Fibroblast of lung (primary cell): ENCODE measurements around the gene SULT4A1. TPM values are rescaled to one million over a fixed set of nuclear protein-coding genes. Genes with fewer than 3 reads are reported as not detected.

Experiments used
- DNase-seq, 2 donors: peaks; one replicate each; pipeline versions ENCODE4 v3.0.0 to v3.0.0-alpha.2; 2010; ENCODE audit warnings: low read depth in 2 of 2
- H2AFZ ChIP-seq: 2 replicates; pipeline ENCODE4 v1.5.1; 2012; ENCODE audit warnings: low read length, control low read depth, inconsistent platforms
- H3K27ac ChIP-seq: 2 replicates; pipeline ENCODE4 v1.5.1; 2011; ENCODE audit warnings: low read length, control low read depth; ENCODE audit not compliant: insufficient read depth
- H3K27me3 ChIP-seq: 2 replicates; pipeline ENCODE4 v1.5.1; 2011; ENCODE audit warnings: mild to moderate bottlenecking, low read length; ENCODE audit not compliant: control insufficient read depth, insufficient read depth
- H3K36me3 ChIP-seq: 2 replicates; pipeline ENCODE4 v1.5.1; 2011; ENCODE audit warnings: low read length; ENCODE audit not compliant: control insufficient read depth, insufficient read depth
- H3K4me1 ChIP-seq: 2 replicates; pipeline ENCODE4 v1.5.1; 2011; ENCODE audit warnings: low read length; ENCODE audit not compliant: control insufficient read depth, insufficient read depth; ENCODE audit errors: extremely low read depth
- H3K4me2 ChIP-seq: 2 replicates; pipeline ENCODE4 v1.5.1; 2011; ENCODE audit warnings: low read length, control low read depth; ENCODE audit not compliant: insufficient read depth; ENCODE audit errors: extremely low read depth
- H3K4me3 ChIP-seq, 4 experiments: fragments of 200-600 bp in 1 of 4; sonication (generic) in 1 of 4; replicated peaks in 1 of 4; 2 replicates each; pipeline ENCODE4 v1.5.1; 2011 to 2016; ENCODE audit warnings: low read length in 4 of 4, low read depth in 3 of 4, mild to moderate bottlenecking in 3 of 4, control low read depth in 2 of 4, inconsistent platforms in 1 of 4, mixed read lengths in 1 of 4; ENCODE audit not compliant: insufficient read depth in 1 of 4; ENCODE audit errors: control extremely low read depth in 1 of 4
- H3K79me2 ChIP-seq: 2 replicates; pipeline ENCODE4 v1.5.1; 2012; ENCODE audit warnings: mild to moderate bottlenecking, low read length, inconsistent platforms; ENCODE audit not compliant: control insufficient read depth, insufficient read depth
- H3K9ac ChIP-seq: 2 replicates; pipeline ENCODE4 v1.5.1; 2011; ENCODE audit warnings: mild to moderate bottlenecking, low read length, control low read depth; ENCODE audit not compliant: insufficient read depth
- H3K9me3 ChIP-seq: 2 replicates; pipeline ENCODE4 v1.5.1; 2012; ENCODE audit warnings: low read depth, low read length; ENCODE audit not compliant: control insufficient read depth, insufficient read depth
- H4K20me1 ChIP-seq: 2 replicates; pipeline ENCODE4 v1.5.1; 2011; ENCODE audit warnings: low read length; ENCODE audit not compliant: control insufficient read depth, insufficient read depth; ENCODE audit errors: extremely low read depth
- CTCF ChIP-seq, 2 donors: IDR thresholded peaks in 1 of 2; conservative IDR thresholded peaks in 1 of 2; 1 replicate in 1 of 2; 2 replicates in 1 of 2; pipeline ENCODE4 v1.5.1; 2011 to 2012; ENCODE audit warnings: low read length in 2 of 2, control low read depth in 1 of 2, inconsistent platforms in 1 of 2, low read depth in 1 of 2, mild to moderate bottlenecking in 1 of 2
- EZH2 ChIP-seq: IDR thresholded peaks from 2 replicates; pipeline ENCODE4 v1.5.1; 2012; ENCODE audit warnings: low read length, control low read depth, mild to moderate bottlenecking; ENCODE audit errors: missing control alignments
- polyA minus RNA-seq: library from RNA; depleted of rRNA, polyadenylated mRNA; stranded (reverse); fragments of >200 nt; gene quantifications from 2 replicates; pipeline ENCODE4 v1.2.3, GENCODE V29; 2011; ENCODE audit warnings: low replicate concordance
- polyA plus RNA-seq, 2 donors: library from polyadenylated mRNA; depleted of rRNA in 1 of 2; stranded (reverse) in 1 of 2; unstranded in 1 of 2; fragments of >200 nt; gene quantifications; 2 replicates each; pipeline ENCODE4 v1.2.1, GENCODE V29; 2011 to 2012; ENCODE audit warnings: missing spikeins in 1 of 2
- total RNA-seq: library from RNA; depleted of rRNA; stranded (reverse); fragments of >200 nt; gene quantifications from 2 replicates; pipeline ENCODE4 v1.2.1, GENCODE V29; 2014

The SULT4A1 gene
- under 0.01 and 0.50 TPM in 2 replicates for total RNA-seq
- polyA plus RNA-seq, result 0.09 and 0.16 TPM in 2 replicates
- 0.08 TPM in 1 of 2 replicates, not detected in the other for polyA plus RNA-seq (2012)
- not detected in 2 replicates for polyA minus RNA-seq

- Histone ChIP-seq H3K79me2 (no peaks in the 10 kb centered on the region), H3K9ac (no peak within 1 kb of the TSS), H3K4me3 (peak within 1 kb of the TSS in 2 of 4 experiments; percentile 14 to 76), H3K27ac (no peak within 1 kb of the TSS), H3K4me2 (no peak within 1 kb of the TSS), H3K27me3 (peaks cover 8% of the 10 kb centered on the region), H3K36me3 (no peaks in the 10 kb centered on the region), H3K4me1 (no peaks in the 10 kb centered on the region), H2AFZ (no peak within 1 kb of the TSS), H4K20me1 (no peaks in the 10 kb centered on the region), H3K9me3 (no peaks in the 10 kb centered on the region)
- TF ChIP-seq EZH2 (peak; percentile 31), CTCF (conservative IDR thresholded peaks at IDR 0.05 in 1 of 2, IDR thresholded peaks at IDR 0.05 in 1 of 2; ENCODE audit: low read depth in 1 of 2, low read length in 2 of 2) (no peak)
- peak; percentile 36 to 68 for DNase-seq
These were observed at the start of gene SULT4A1 for GRCh38 chr22:43862074-43862881. Gene SULT4A1 (minus strand): TSS chr22:43862513. CDS start chr22:43862382, 131 bp downstream.

GRCh38 chr22:43911351-43911750 lies 49.0 kb upstream of the SULT4A1 start:
- Histone ChIP-seq H3K4me3 (no peak overlapping the region), H3K9ac (no peak overlapping the region), H3K36me3 (no peaks in the 10 kb centered on the region), H3K27ac (no peak overlapping the region), H2AFZ (no peak overlapping the region), H4K20me1 (no peaks in the 10 kb centered on the region), H3K4me1 (peaks cover 3% of the 10 kb centered on the region), H3K9me3 (no peaks in the 10 kb centered on the region), H3K27me3 (peaks cover 12% of the 10 kb centered on the region), H3K4me2 (no peak overlapping the region), H3K79me2 (no peaks in the 10 kb centered on the region)
- TF ChIP-seq EZH2 (no peak), CTCF (conservative IDR thresholded peaks at IDR 0.05 in 1 of 2, IDR thresholded peaks at IDR 0.05 in 1 of 2; ENCODE audit: low read depth in 1 of 2, low read length in 2 of 2) (no peak)
- no peak for DNase-seq

GRCh38 chr22:43910178-43910695 lies 47.9 kb upstream of the SULT4A1 start:
- no peaks in the 10 kb centered on the region for H3K4me1 ChIP-seq
- no peaks in the 10 kb centered on the region for H3K36me3 ChIP-seq
- no peaks in the 10 kb centered on the region for H4K20me1 ChIP-seq
- H3K9ac ChIP-seq, result no peak overlapping the region
- no peak overlapping the region for H3K27ac ChIP-seq
- TF ChIP-seq EZH2, result no peak
- no peak for TF ChIP-seq CTCF (conservative IDR thresholded peaks at IDR 0.05 in 1 of 2, IDR thresholded peaks at IDR 0.05 in 1 of 2; ENCODE audit: low read depth in 1 of 2, low read length in 2 of 2)
- no peak overlapping the region for H3K4me3 ChIP-seq
- H3K27me3 ChIP-seq, result peaks cover 12% of the 10 kb centered on the region
- H3K79me2 ChIP-seq, result no peaks in the 10 kb centered on the region
- no peak overlapping the region for H3K4me2 ChIP-seq
- no peak for DNase-seq
- no peak overlapping the region for H2AFZ ChIP-seq
- no peaks in the 10 kb centered on the region for H3K9me3 ChIP-seq
